Breast epithelium (tissue), 4 donors: ENCODE measurements around the gene TRPV6. TPM values are rescaled to one million over a fixed set of nuclear protein-coding genes. Genes with fewer than 3 reads are reported as not detected.

Experiments
- DNase-seq, 2 donors: peaks; one replicate each; pipeline ENCODE4 v3.0.0-alpha.2; 2019; ENCODE audit warnings: low spot score in 2 of 2
- H3K27ac ChIP-seq, 2 donors: fragments of 200-600 bp; sonication (generic) in 1 of 2; one replicate each; pipeline ENCODE4 v1.5.1; 2016 to 2019; ENCODE audit warnings: mild to moderate bottlenecking in 1 of 2
- H3K27me3 ChIP-seq, 2 donors: fragments of 200-600 bp; sonication (generic) in 1 of 2; one replicate each; pipeline versions ENCODE4 v1.5.1 to v1.6.0; 2017 to 2019; ENCODE audit warnings: control low read depth in 1 of 2, mild to moderate bottlenecking in 1 of 2
- H3K36me3 ChIP-seq: fragments of 200-600 bp; one replicate; pipeline ENCODE4 v1.5.1; 2019
- H3K4me1 ChIP-seq, 2 donors: fragments of 200-600 bp; sonication (generic); one replicate each; pipeline ENCODE4 v1.5.1; 2016 to 2019; ENCODE audit warnings: control low read depth in 1 of 2
- H3K4me3 ChIP-seq, 3 donors: fragments of 200-600 bp; sonication (generic); 1 replicate in 2 of 3; 2 replicates in 1 of 3; pipeline ENCODE4 v1.5.1; 2016 to 2019; ENCODE audit warnings: mild to moderate bottlenecking in 3 of 3, moderate library complexity in 2 of 3
- H3K9me3 ChIP-seq, 2 donors: fragments of 200-600 bp; sonication (generic) in 1 of 2; one replicate each; pipeline ENCODE4 v1.5.1; 2016 to 2019; ENCODE audit warnings: control low read depth in 1 of 2
- POLR2A ChIP-seq: fragments of 450-650 bp; IDR thresholded peaks from one replicate; pipeline ENCODE4 v1.6.1; 2016; ENCODE audit warnings: antibody characterized with exemption, mild to moderate bottlenecking, moderate library complexity
- POLR2AphosphoS5 ChIP-seq, 3 donors: sonication (generic); formaldehyde crosslinking; IDR thresholded peaks; one replicate each; pipeline ENCODE4 v1.6.1; 2017; ENCODE audit warnings: antibody characterized with exemption in 3 of 3
- intact Hi-C: fragments of 100-400 bp; cut with DNase I; formaldehyde crosslinking; loops from one replicate; pipeline ENCODE4 v1.15.1; 2023; ENCODE audit warnings: low total_unique reads
- total RNA-seq, 3 donors: library from RNA; depleted of rRNA; stranded (reverse); fragments of >200 nt; gene quantifications; one replicate each; pipeline ENCODE4 v1.1.0, GENCODE V29; 2016
- TF ChIP-seq, protein P1 (sequence below), 3 donors: fragments of 450-650 bp; IDR thresholded peaks; one replicate each; pipeline ENCODE4 v1.5.1; 2016 to 2017; ENCODE audit warnings: antibody characterized with exemption in 3 of 3, mild to moderate bottlenecking in 3 of 3, moderate library complexity in 3 of 3

TRPV6 gene
- total RNA-seq, 3 donors from 2014 or later = under 0.01 to 19.8 (median 13.4) TPM

DNA sequence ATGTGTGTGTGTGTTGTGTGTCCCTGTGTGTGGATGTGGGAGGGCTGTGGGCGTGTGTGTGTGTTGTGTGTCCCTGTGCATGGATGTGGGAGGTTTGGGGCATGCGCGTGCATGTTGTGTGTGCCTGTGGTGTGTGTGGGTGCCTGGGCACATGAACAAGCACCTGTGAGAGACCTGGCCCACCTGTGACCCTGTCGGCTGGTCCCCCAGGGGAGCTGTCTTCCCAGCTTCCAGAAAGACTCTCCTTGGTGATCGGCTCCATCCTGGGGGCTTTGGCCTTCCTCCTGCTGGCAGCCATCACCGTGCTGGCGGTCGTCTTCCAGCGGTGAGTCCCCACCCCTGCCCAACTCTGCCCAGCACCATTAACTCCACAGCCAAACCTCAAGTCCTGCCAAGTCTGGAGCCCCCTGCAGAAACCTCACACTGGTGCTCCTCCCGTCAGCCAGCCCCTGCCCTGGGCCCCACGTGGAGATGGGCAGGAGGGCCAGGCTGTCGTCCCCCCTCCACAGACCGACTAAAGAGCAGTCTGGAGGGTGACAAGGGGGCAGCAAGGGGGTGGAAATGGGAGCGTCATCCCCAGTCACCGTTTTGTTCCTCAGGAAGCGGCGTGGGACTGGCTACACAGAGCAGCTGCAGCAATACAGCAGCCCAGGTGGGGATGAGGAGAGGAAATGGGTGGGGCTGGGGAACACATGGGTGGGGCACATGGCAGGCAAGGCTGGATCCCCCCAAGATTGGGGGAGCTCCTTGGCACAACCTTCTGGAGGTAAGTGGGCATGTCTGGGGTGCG lies 18.0 kb downstream of the TRPV6 start:
- intact Hi-C loops = no loop called here
- no peak for TF ChIP-seq POLR2AphosphoS5 (IDR thresholded peaks at IDR 0.05)
- no peaks in the 10 kb centered on the region for H3K9me3 ChIP-seq
- DNase-seq = no peak
- H3K36me3 ChIP-seq = no peaks in the 10 kb centered on the region
- H3K27ac ChIP-seq = no peak overlapping the region
- no peaks in the 10 kb centered on the region for H3K4me1 ChIP-seq
- H3K27me3 ChIP-seq = no peaks in the 10 kb centered on the region
- no peak overlapping the region for H3K4me3 ChIP-seq

DNA sequence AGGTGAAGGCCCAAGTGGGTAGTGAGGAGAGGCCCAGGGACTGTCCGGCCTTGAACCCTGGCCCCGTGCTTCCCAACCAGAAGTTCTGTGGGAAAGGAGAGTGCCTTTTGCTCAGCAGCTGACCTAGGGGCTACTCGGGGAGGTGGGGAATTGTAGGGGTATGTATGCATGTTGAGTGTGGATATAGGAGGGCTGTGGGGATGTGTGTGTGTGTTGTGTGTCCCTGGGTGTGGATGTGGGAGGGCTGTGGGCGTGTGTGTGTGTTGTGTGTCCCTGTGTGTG lies 18.5 kb downstream of the TRPV6 start:
- intact Hi-C loops = no loop called here

DNA sequence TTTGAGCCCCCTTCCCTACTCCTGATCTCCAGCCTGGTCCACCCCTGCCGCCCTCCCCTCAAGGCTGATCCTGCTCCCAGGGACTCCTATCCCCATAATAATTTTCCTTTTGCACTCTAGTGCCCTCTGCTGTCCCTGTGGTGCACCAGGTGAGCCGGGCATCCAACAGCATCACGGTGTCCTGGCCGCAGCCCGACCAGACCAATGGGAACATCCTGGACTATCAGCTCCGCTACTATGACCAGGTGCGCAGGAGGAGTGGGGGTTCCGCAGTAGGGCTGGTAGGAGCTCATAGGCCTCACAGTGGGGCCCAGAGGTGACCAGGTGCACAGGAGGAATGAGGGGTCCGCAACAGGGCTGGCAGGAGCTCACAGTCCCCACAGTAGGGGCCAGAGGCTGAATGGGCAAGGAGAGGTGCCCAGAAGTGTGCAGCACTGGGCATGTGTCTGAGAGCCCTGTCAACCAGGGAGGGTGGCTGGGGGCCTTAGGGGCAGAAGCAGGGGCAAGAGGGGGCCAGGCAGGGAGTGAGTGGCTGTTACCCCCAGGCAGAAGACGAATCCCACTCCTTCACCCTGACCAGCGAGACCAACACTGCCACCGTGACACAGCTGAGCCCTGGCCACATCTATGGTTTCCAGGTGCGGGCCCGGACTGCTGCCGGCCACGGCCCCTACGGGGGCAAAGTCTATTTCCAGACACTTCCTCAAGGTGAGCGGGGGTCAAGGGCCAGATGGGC lies 19.0 kb downstream of the TRPV6 start:
- H3K36me3 ChIP-seq = no peaks in the 10 kb centered on the region
- no peaks in the 10 kb centered on the region for H3K4me1 ChIP-seq
- TF ChIP-seq, protein P1, sequence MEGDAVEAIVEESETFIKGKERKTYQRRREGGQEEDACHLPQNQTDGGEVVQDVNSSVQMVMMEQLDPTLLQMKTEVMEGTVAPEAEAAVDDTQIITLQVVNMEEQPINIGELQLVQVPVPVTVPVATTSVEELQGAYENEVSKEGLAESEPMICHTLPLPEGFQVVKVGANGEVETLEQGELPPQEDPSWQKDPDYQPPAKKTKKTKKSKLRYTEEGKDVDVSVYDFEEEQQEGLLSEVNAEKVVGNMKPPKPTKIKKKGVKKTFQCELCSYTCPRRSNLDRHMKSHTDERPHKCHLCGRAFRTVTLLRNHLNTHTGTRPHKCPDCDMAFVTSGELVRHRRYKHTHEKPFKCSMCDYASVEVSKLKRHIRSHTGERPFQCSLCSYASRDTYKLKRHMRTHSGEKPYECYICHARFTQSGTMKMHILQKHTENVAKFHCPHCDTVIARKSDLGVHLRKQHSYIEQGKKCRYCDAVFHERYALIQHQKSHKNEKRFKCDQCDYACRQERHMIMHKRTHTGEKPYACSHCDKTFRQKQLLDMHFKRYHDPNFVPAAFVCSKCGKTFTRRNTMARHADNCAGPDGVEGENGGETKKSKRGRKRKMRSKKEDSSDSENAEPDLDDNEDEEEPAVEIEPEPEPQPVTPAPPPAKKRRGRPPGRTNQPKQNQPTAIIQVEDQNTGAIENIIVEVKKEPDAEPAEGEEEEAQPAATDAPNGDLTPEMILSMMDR (IDR thresholded peaks at IDR 0.05) = peak in 2 of 3 donors; percentile 46 to 66
- TF ChIP-seq POLR2AphosphoS5 (IDR thresholded peaks at IDR 0.05) = no peak
- no peak overlapping the region for H3K4me3 ChIP-seq
- H3K9me3 ChIP-seq = no peaks in the 10 kb centered on the region
- intact Hi-C loops = no loop called here
- no peak for DNase-seq
- no peak overlapping the region for H3K27ac ChIP-seq
- no peaks in the 10 kb centered on the region for H3K27me3 ChIP-seq

More for the DNA sequence above, 18.5 kb downstream of the TRPV6 start:
- no peaks in the 10 kb centered on the region for H3K4me1 ChIP-seq
- TF ChIP-seq, protein P1 (IDR thresholded peaks at IDR 0.05) = no peak
- no peak for TF ChIP-seq POLR2A
- TF ChIP-seq POLR2AphosphoS5 (IDR thresholded peaks at IDR 0.05) = no peak
- H3K9me3 ChIP-seq = no peaks in the 10 kb centered on the region
- no peak for DNase-seq
- no peaks in the 10 kb centered on the region for H3K27me3 ChIP-seq
- no peak overlapping the region for H3K27ac ChIP-seq
- H3K36me3 ChIP-seq = no peaks in the 10 kb centered on the region
- H3K4me3 ChIP-seq = no peak overlapping the region

DNA sequence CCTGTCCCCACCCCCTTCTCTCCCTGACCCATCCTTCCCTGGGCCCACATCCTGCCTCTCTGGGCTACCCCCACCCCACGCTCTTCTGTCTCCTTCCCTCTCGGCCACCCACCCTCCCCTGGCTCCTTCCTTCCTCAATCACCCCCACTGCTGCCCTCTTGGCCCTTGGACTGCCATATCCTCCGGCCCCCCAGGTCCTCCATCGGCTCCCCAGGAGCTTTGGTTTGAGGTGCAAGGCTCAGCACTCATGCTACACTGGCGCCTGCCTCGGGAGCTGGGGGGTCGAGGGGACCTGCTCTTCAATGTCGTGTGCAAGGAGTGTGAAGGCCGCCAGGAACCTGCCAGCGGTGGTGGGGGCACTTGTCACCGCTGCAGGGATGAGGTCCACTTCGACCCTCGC lies 19.8 kb downstream of the TRPV6 start:
- Histone ChIP-seq H3K27ac (no peak overlapping the region), H3K4me3 (no peak overlapping the region), H3K27me3 (no peaks in the 10 kb centered on the region), H3K4me1 (no peaks in the 10 kb centered on the region), H3K9me3 (no peaks in the 10 kb centered on the region), H3K36me3 (no peaks in the 10 kb centered on the region)
- DNase-seq = no peak
- intact Hi-C loops = no loop called here
- TF ChIP-seq POLR2AphosphoS5 (IDR thresholded peaks at IDR 0.05) (no peak), POLR2A (no peak)
- TF ChIP-seq, protein P1 (IDR thresholded peaks at IDR 0.05) = no peak

DNA sequence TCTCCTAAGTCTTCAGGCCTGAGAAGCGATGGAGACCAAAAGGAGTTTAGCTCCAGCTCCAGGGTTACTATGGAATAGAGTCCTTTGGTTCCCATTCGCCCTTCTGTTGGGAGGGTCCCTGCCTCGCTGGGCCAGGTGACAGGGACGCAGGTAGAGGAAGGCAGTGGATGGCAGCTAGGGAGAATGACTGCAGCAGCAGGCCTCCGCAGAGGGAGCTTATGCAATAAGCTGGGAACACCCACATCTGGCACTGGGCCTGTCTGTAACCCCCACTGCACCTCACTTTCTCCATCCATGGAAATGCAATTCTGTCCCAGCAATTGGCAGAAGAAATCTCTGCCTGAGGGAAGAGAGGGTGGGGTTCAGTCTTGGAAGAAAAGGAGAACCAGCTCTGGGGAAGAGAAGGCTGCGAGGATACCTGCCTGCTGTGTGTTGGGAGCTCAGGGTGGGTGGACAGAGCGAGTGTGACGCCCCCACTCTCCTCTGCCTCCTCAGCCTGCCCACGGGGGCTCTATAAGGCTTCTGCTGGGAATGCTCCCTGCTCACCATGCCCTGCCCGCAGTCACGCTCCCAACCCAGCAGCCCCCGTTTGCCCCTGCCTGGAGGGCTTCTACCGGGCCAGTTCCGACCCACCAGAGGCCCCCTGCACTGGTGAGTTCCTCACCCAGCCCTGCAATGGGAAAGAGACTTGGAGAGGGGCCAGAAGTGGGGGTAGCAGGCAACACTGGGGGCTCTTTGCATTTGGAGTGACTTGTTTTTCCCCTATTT lies 20.4 kb downstream of the TRPV6 start:
- no peak overlapping the region for H3K27ac ChIP-seq
- TF ChIP-seq POLR2A (no peak), POLR2AphosphoS5 (IDR thresholded peaks at IDR 0.05) (no peak)
- TF ChIP-seq, protein P1 (IDR thresholded peaks at IDR 0.05) = no peak
- no peaks in the 10 kb centered on the region for H3K27me3 ChIP-seq
- no peaks in the 10 kb centered on the region for H3K9me3 ChIP-seq
- H3K4me3 ChIP-seq = no peak overlapping the region
- no peak for DNase-seq
- no peaks in the 10 kb centered on the region for H3K4me1 ChIP-seq
- intact Hi-C loops = no loop called here
- no peaks in the 10 kb centered on the region for H3K36me3 ChIP-seq
